HG02798 (cell line): Measurements from ENCODE around the gene ACVRL1.

Experiments
- ATAC-seq: cut with Tn5 transposase; IDR thresholded peaks from one replicate; pipeline ENCODE4 v1.9.1; 2021; ENCODE audit warnings: mild to moderate bottlenecking; ENCODE audit not compliant: unreplicated experiment, poor library complexity

ACVRL1 gene

GRCh38 chr12:51895378-51896135 is 11.7 kb upstream of the ACVRL1 start:
- ATAC-seq: no peak

GRCh38 chr12:51896236-51896635 is 11.1 kb upstream of the ACVRL1 start:
- no peak for ATAC-seq

GRCh38 chr12:51897181-51897580 is 10.1 kb upstream of the ACVRL1 start:
- no peak for ATAC-seq

GRCh38 chr12:51898506-51898905 is 8.8 kb upstream of the ACVRL1 start:
- ATAC-seq: no peak

GRCh38 chr12:51898937-51899336 is 8.4 kb upstream of the ACVRL1 start:
- ATAC-seq: no peak

GRCh38 chr12:51900323-51900889 is 6.9 kb upstream of the ACVRL1 start:
- ATAC-seq: no peak

- no peak for ATAC-seq
Measured at GRCh38 chr12:51901121-51901817, 6.0 kb upstream of the ACVRL1 start.

GRCh38 chr12:51901881-51902280 is 5.4 kb upstream of the ACVRL1 start:
- ATAC-seq: no peak

GRCh38 chr12:51904951-51905470 is 2.3 kb upstream of the ACVRL1 start:
- ATAC-seq: no peak

- no peak for ATAC-seq
Measured at GRCh38 chr12:51905471-51906429, 1.6 kb upstream of the ACVRL1 start.

- ATAC-seq: no peak
Measured at GRCh38 chr12:51906430-51907082, 748 bp upstream of the ACVRL1 start.

- no peak for ATAC-seq
Measured at GRCh38 chr12:51907856-51908425, 637 bp downstream of the ACVRL1 start.

GRCh38 chr12:51908876-51909592 is 1.7 kb downstream of the ACVRL1 start:
- no peak for ATAC-seq

- no peak for ATAC-seq
Measured at GRCh38 chr12:51910168-51910567, 2.9 kb downstream of the ACVRL1 start.

GRCh38 chr12:51910691-51911090 is 3.4 kb downstream of the ACVRL1 start:
- no peak for ATAC-seq

GRCh38 chr12:51911307-51911706 is 4.0 kb downstream of the ACVRL1 start:
- ATAC-seq: no peak

GRCh38 chr12:51911788-51912711 is 4.7 kb downstream of the ACVRL1 start:
- no peak for ATAC-seq
